Right lobe of liver (tissue), 6 donors: ENCODE data around the gene ZBTB7C. TPM values are rescaled to one million over a fixed set of nuclear protein-coding genes. Genes with fewer than 3 reads are reported as not detected.

Source experiments
- ATAC-seq, 4 donors: fragments of 200-7000 bp; cut with Tn5 transposase; one replicate each; pipeline ENCODE4 v1.9.1; 2020; ENCODE audit warnings: mild to moderate bottlenecking in 4 of 4, moderate library complexity in 4 of 4
- DNase-seq, 3 donors: peaks; one replicate each; pipeline ENCODE4 v3.0.0-alpha.2; 2020
- H3K27ac ChIP-seq, 3 donors: fragments of 200-600 bp; one replicate each; pipeline ENCODE4 v1.8.0; 2022
- H3K27me3 ChIP-seq, 2 donors: fragments of 200-600 bp; one replicate each; pipeline ENCODE4 v1.8.0; 2022
- H3K36me3 ChIP-seq, 4 donors: fragments of 200-600 bp; sonication (generic) in 1 of 4; one replicate each; pipeline versions ENCODE4 v1.5.1 to v1.8.0; 2017 to 2022; ENCODE audit warnings: control low read depth in 1 of 4
- H3K4me1 ChIP-seq, 4 donors: fragments of 200-600 bp; sonication (generic) in 1 of 4; one replicate each; pipeline versions ENCODE4 v1.5.1 to v1.8.0; 2017 to 2022; ENCODE audit warnings: control low read depth in 1 of 4
- H3K4me3 ChIP-seq, 3 donors: fragments of 200-600 bp; one replicate each; pipeline ENCODE4 v1.8.0; 2022
- H3K9me3 ChIP-seq, 4 donors: fragments of 200-600 bp; sonication (generic) in 1 of 4; one replicate each; pipeline versions ENCODE4 v1.5.1 to v1.8.0; 2017 to 2022; ENCODE audit warnings: control low read depth in 1 of 4
- CTCF ChIP-seq, 4 donors: fragments of 200-600 bp in 3 of 4; fragments of 450-650 bp in 1 of 4; IDR thresholded peaks; one replicate each; pipeline versions ENCODE4 v1.5.1 to v1.8.0; 2016 to 2022; ENCODE audit warnings: antibody characterized with exemption in 4 of 4, mild to moderate bottlenecking in 2 of 4
- POLR2A ChIP-seq: fragments of 450-650 bp; IDR thresholded peaks from one replicate; pipeline ENCODE4 v1.6.1; 2017; ENCODE audit warnings: antibody characterized with exemption, mild to moderate bottlenecking
- WGBS: methylation state at CpG from one replicate; pipeline ENCODE4 v1.1.6; 2018; ENCODE audit warnings: low coverage, low lambda C conversion rate; ENCODE audit not compliant: insufficient coverage; ENCODE audit errors: missing lambda C conversion rate; 5-methylcytosine and 5-hydroxymethylcytosine counted together
- intact Hi-C, 2 donors: fragments of 100-400 bp; cut with DNase I; formaldehyde crosslinking; loops; one replicate each; pipeline versions ENCODE4 v1.11.2 to v1.14.1; 2022
- total RNA-seq, 6 experiments: library from RNA; depleted of rRNA in 2 of 6; stranded (reverse); fragments of >200 nt in 2 of 6; fragmentation: NEBNext Ultra II Directional in 3 of 6; extraction: Animal tissue kit (Norgen Biotek cat#: 25700) in 3 of 6; gene quantifications; one replicate each; pipeline versions ENCODE4 v1.1.0 to v1.2.4, GENCODE V29; 2016 to 2023
- donor health status: DM: no; HTN: yes; CAD: no.
- donor health status: DM: no; HTN: no; CAD: no.
- donor health status: DM: no; HTN: no; CAD: no.
- donor health status: DM: no; HTN: yes; CAD: no.
- donor health status: DM: no; HTN: yes; CAD: no.

ZBTB7C gene
- total RNA-seq, 6 experiments from 2014 or later = 1.1 to 1.7 (median 1.3) TPM

- no peaks in the 10 kb centered on the region for H3K4me1 ChIP-seq
- intact Hi-C loops = loop anchor here in 1 of 2 donors (10.0 kb wide), 1 partner anchor 277 kb away; no protein-coding TSS in a partner anchor
- no peaks in the 10 kb centered on the region for H3K36me3 ChIP-seq
- no peak for ATAC-seq
- no peak overlapping the region for H3K4me3 ChIP-seq
- no peaks in the 10 kb centered on the region for H3K27me3 ChIP-seq
- peak in 1 of 3 donors; percentile 25 for DNase-seq
- no peaks in the 10 kb centered on the region for H3K9me3 ChIP-seq
- 70% methylated on average over 3 of the region's 5 CpGs for WGBS
- no peak overlapping the region for H3K27ac ChIP-seq
- TF ChIP-seq CTCF (IDR thresholded peaks at IDR 0.05) (no peak), POLR2A (no peak)
These were observed 97.1 kb downstream of the ZBTB7C start for GRCh38 chr18:48312066-48312465.

- WGBS = 73% methylated on average over 3 of the region's 3 CpGs
- no peak overlapping the region for H3K4me3 ChIP-seq
- no peaks in the 10 kb centered on the region for H3K27me3 ChIP-seq
- no peaks in the 10 kb centered on the region for H3K9me3 ChIP-seq
- intact Hi-C loops = loop anchor here in 1 of 2 donors (10.0 kb wide), 1 partner anchor 276 kb away; no protein-coding TSS in a partner anchor
- H3K4me1 ChIP-seq = no peaks in the 10 kb centered on the region
- DNase-seq (peak in 1 of 3 donors; percentile 20), ATAC-seq (no peak)
- no peak for TF ChIP-seq CTCF (IDR thresholded peaks at IDR 0.05)
- no peak overlapping the region for H3K27ac ChIP-seq
- no peaks in the 10 kb centered on the region for H3K36me3 ChIP-seq
These were observed 98.2 kb downstream of the ZBTB7C start for GRCh38 chr18:48310999-48311398.

- intact Hi-C loops = loop anchor here in 1 of 2 donors (10.0 kb wide), 1 partner anchor 276 kb away; no protein-coding TSS in a partner anchor
- ATAC-seq (no peak), DNase-seq (no peak)
- H3K4me1 ChIP-seq = no peaks in the 10 kb centered on the region
- no peaks in the 10 kb centered on the region for H3K27me3 ChIP-seq
- no peaks in the 10 kb centered on the region for H3K36me3 ChIP-seq
- no peak overlapping the region for H3K4me3 ChIP-seq
- no peaks in the 10 kb centered on the region for H3K9me3 ChIP-seq
- TF ChIP-seq POLR2A = no peak
- no peak for TF ChIP-seq CTCF (IDR thresholded peaks at IDR 0.05)
- H3K27ac ChIP-seq = no peak overlapping the region
- WGBS = 80% methylated on average over 5 of the region's 6 CpGs
These were observed 98.8 kb downstream of the ZBTB7C start for GRCh38 chr18:48310353-48310752.

GRCh38 chr18:48308755-48309575, 100.2 kb downstream of the ZBTB7C start:
- no peak for ATAC-seq
- Histone ChIP-seq H3K9me3 (no peaks in the 10 kb centered on the region), H3K36me3 (no peaks in the 10 kb centered on the region), H3K27ac (no peak overlapping the region), H3K27me3 (no peaks in the 10 kb centered on the region), H3K4me1 (no peaks in the 10 kb centered on the region), H3K4me3 (no peak overlapping the region)
- WGBS = 34% methylated on average over 3 of the region's 7 CpGs
- intact Hi-C loops = no loop called here
- TF ChIP-seq CTCF (IDR thresholded peaks at IDR 0.05) (no peak), POLR2A (no peak)
- DNase-seq = peak in 1 of 3 donors; percentile 16
